ENCODE results near the gene NLRP12. TPM values are rescaled to one million over a fixed set of nuclear protein-coding genes. Genes with fewer than 3 reads are reported as not detected.
"Not testable (repeated sequence)": the region's sequence is repeated elsewhere in the genome, so short reads cannot be mapped to it uniquely, and the experiment has no call there.

The NLRP12 gene
- total RNA-seq, 1 experiment from 2014 or later = not detected

GRCh38 chr19:53786744-53787143, 37.4 kb downstream of the NLRP12 start:
- no peak for DNase-seq (ENCODE audit: low spot score)
- in situ Hi-C loops (cut with HindIII; ENCODE audit: low sequenced_read_pairs) = no loop called here

GRCh38 chr19:53785196-53785889, 38.8 kb downstream of the NLRP12 start:
- no peak for DNase-seq (ENCODE audit: low spot score)
- in situ Hi-C loops (cut with HindIII; ENCODE audit: low sequenced_read_pairs) = no loop called here

GRCh38 chr19:53782698-53783097, 41.4 kb downstream of the NLRP12 start:
- in situ Hi-C loops (cut with HindIII; ENCODE audit: low sequenced_read_pairs) = no loop called here
- DNase-seq (ENCODE audit: low spot score) = no peak

GRCh38 chr19:53781332-53781731, 42.8 kb downstream of the NLRP12 start:
- DNase-seq (ENCODE audit: low spot score); in situ Hi-C loops (cut with HindIII; ENCODE audit: low sequenced_read_pairs): not testable (repeated sequence)

- in situ Hi-C loops (cut with HindIII; ENCODE audit: low sequenced_read_pairs) = no loop called here
- no peak for DNase-seq (ENCODE audit: low spot score)
Observed at GRCh38 chr19:53780506-53780905, 43.6 kb downstream of the NLRP12 start.

- no peak for DNase-seq (ENCODE audit: low spot score)
- in situ Hi-C loops (cut with HindIII; ENCODE audit: low sequenced_read_pairs) = no loop called here
Observed at GRCh38 chr19:53775524-53775923, 48.6 kb downstream of the NLRP12 start.

- in situ Hi-C loops (cut with HindIII; ENCODE audit: low sequenced_read_pairs); DNase-seq (ENCODE audit: low spot score): not testable (repeated sequence)
Observed at GRCh38 chr19:53774491-53774890, 49.6 kb downstream of the NLRP12 start.

GRCh38 chr19:53773999-53774398, 50.1 kb downstream of the NLRP12 start:
- no peak for DNase-seq (ENCODE audit: low spot score)
- in situ Hi-C loops (cut with HindIII; ENCODE audit: low sequenced_read_pairs) = no loop called here

GRCh38 chr19:53772943-53773342, 51.2 kb downstream of the NLRP12 start:
- in situ Hi-C loops (cut with HindIII; ENCODE audit: low sequenced_read_pairs) = no loop called here
- peak; percentile 43 for DNase-seq (ENCODE audit: low spot score)

- in situ Hi-C loops (cut with HindIII; ENCODE audit: low sequenced_read_pairs) = no loop called here
- DNase-seq (ENCODE audit: low spot score) = no peak
Observed at GRCh38 chr19:53771144-53771543, 53.0 kb downstream of the NLRP12 start.

- in situ Hi-C loops (cut with HindIII; ENCODE audit: low sequenced_read_pairs); DNase-seq (ENCODE audit: low spot score): not testable (repeated sequence)
Observed at GRCh38 chr19:53769696-53770309, 54.3 kb downstream of the NLRP12 start.

GRCh38 chr19:53768401-53768800, 55.7 kb downstream of the NLRP12 start:
- in situ Hi-C loops (cut with HindIII; ENCODE audit: low sequenced_read_pairs) = no loop called here
- no peak for DNase-seq (ENCODE audit: low spot score)

- in situ Hi-C loops (cut with HindIII; ENCODE audit: low sequenced_read_pairs); DNase-seq (ENCODE audit: low spot score): not testable (repeated sequence)
Observed at GRCh38 chr19:53758991-53759390, 65.1 kb downstream of the NLRP12 start.

Other genes with a start within 250 kb of the NLRP12 start
- gene DPRX, start 192.3 kb downstream of the NLRP12 start, total RNA-seq (2014; rRNA removed; shearing (Covaris generic)) = not detected in 2 replicates
- 6.1 and 6.3 TPM in 2 replicates for gene MYADM, start 43.6 kb upstream of the NLRP12 start, total RNA-seq (2014; rRNA removed; shearing (Covaris generic))
- gene PRKCG, start 57.9 kb upstream of the NLRP12 start, total RNA-seq (2014; rRNA removed; shearing (Covaris generic)) = 0.17 and 1.6 TPM in 2 replicates
- 6.9 and 11.0 TPM in 2 replicates for gene CACNG7, start 85.0 kb upstream of the NLRP12 start, total RNA-seq (2014; rRNA removed; shearing (Covaris generic))
- 0.68 and 1.8 TPM in 2 replicates for gene CACNG8, start 138.6 kb upstream of the NLRP12 start, total RNA-seq (2014; rRNA removed; shearing (Covaris generic))
- not detected in 2 replicates for gene CACNG6, start 167.3 kb upstream of the NLRP12 start, total RNA-seq (2014; rRNA removed; shearing (Covaris generic))
- gene VSTM1, start 239.6 kb upstream of the NLRP12 start, total RNA-seq (2014; rRNA removed; shearing (Covaris generic)) = 0.71 TPM in 1 of 2 replicates, not detected in the other